Nephron progenitor cell (in vitro differentiated cells): Measurements from ENCODE around the gene PRKAG2.

Source experiments
- DNase-seq: peaks from one replicate; pipeline ENCODE4 v3.0.0; 2021
- H3K27ac Mint-ChIP-seq: 2 replicates; pipeline ENCODE4 v1.8.0; 2021; ENCODE audit warnings: mild to moderate bottlenecking, moderate library complexity, mixed read lengths
- H3K27me3 Mint-ChIP-seq: 2 replicates; pipeline ENCODE4 v1.8.0; 2021; ENCODE audit warnings: mild to moderate bottlenecking, low read depth, mixed read lengths; ENCODE audit not compliant: poor library complexity
- H3K36me3 Mint-ChIP-seq: 2 replicates; pipeline ENCODE4 v1.8.0; 2021; ENCODE audit warnings: low read depth, mixed read lengths
- H3K4me1 Mint-ChIP-seq: 2 replicates; pipeline ENCODE4 v1.8.0; 2021; ENCODE audit warnings: mixed read lengths
- H3K4me3 Mint-ChIP-seq: 2 replicates; pipeline ENCODE4 v1.8.0; 2021; ENCODE audit warnings: mild to moderate bottlenecking, moderate library complexity, mixed read lengths
- H3K9me3 Mint-ChIP-seq: 2 replicates; pipeline ENCODE4 v1.8.0; 2021; ENCODE audit warnings: mild to moderate bottlenecking, moderate library complexity, mixed read lengths
- TF ChIP-seq, protein P1 (sequence below): fragments of 200-600 bp; sonication (generic); IDR thresholded peaks from 2 replicates; pipeline ENCODE4 v1.5.0; 2021; ENCODE audit warnings: antibody characterized with exemption

Gene PRKAG2

DNA sequence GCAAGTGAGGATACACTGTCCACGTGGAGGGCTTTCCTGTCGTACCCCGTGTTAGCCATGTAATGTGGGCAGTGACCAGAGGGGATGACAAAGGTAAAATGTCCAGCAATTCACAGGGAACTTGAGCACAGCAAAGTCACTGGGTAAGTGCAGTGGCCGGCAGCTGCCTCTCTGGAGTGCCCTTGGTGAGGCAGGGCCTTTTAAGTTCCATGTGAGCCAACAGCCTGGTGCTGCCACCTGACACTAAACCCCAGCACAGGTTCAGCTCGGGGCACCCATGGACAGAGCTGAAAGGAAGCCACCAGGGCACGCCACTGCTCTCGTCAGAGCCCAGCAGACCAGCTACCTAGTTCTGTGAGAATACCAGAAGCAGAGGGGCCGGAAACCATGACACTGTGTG lies 168.3 kb downstream of the PRKAG2 start:
- Mint-ChIP-seq H3K4me1 (peaks cover 32% of the 10 kb centered on the region), H3K36me3 (no peaks in the 10 kb centered on the region), H3K4me3 (no peak overlapping the region), H3K9me3 (no peaks in the 10 kb centered on the region), H3K27ac (no peak overlapping the region), H3K27me3 (peaks cover 17% of the 10 kb centered on the region)
- DNase-seq: no peak
- TF ChIP-seq, protein P1, sequence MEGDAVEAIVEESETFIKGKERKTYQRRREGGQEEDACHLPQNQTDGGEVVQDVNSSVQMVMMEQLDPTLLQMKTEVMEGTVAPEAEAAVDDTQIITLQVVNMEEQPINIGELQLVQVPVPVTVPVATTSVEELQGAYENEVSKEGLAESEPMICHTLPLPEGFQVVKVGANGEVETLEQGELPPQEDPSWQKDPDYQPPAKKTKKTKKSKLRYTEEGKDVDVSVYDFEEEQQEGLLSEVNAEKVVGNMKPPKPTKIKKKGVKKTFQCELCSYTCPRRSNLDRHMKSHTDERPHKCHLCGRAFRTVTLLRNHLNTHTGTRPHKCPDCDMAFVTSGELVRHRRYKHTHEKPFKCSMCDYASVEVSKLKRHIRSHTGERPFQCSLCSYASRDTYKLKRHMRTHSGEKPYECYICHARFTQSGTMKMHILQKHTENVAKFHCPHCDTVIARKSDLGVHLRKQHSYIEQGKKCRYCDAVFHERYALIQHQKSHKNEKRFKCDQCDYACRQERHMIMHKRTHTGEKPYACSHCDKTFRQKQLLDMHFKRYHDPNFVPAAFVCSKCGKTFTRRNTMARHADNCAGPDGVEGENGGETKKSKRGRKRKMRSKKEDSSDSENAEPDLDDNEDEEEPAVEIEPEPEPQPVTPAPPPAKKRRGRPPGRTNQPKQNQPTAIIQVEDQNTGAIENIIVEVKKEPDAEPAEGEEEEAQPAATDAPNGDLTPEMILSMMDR: no peak

DNA sequence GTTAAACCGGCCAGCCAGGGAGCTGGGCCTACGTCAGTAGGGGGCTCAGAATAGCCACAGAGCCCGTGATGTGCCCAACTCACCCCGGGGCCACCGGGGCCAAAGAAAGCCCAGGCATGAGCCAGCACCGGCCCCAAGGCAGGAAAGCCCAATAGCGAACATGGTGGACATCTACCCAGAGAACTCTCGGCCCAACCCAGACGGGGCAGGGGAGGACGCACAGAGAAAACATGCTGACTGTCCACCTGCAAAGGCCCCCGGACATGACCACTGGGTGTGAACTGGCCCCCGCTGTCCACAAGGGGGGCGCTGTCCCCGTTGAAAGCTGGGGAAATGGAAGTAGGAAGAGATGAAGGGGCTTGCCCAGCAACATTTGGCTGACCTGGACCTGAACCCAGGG lies 169.2 kb downstream of the PRKAG2 start:
- Mint-ChIP-seq H3K4me3 (no peak overlapping the region), H3K4me1 (peaks cover 23% of the 10 kb centered on the region), H3K9me3 (no peaks in the 10 kb centered on the region), H3K27ac (no peak overlapping the region), H3K27me3 (peaks cover 19% of the 10 kb centered on the region), H3K36me3 (no peaks in the 10 kb centered on the region)
- TF ChIP-seq, protein P1: no peak
- DNase-seq: no peak

DNA sequence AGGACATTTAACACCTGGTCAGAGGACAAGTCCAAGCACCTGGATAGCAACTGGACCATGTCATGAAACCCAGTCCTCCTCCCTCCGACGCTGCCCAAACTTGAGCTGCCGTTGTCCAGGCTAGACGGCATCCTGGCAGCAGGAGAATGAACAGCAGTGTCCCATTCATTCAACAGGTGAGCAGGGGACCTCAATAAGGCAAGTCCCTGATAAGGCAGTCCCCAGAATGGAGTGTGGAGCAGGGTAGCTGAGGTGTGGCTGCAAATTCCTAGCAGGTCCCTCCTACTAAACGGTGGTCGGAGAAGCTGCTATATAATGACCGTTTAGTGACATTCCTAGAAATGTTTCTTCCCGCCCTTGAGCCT lies 169.8 kb downstream of the PRKAG2 start:
- Mint-ChIP-seq H3K27ac (no peak overlapping the region), H3K4me3 (no peak overlapping the region), H3K36me3 (no peaks in the 10 kb centered on the region), H3K27me3 (peaks cover 26% of the 10 kb centered on the region), H3K9me3 (no peaks in the 10 kb centered on the region), H3K4me1 (peaks cover 16% of the 10 kb centered on the region)
- DNase-seq: no peak
- TF ChIP-seq, protein P1: no peak

DNA sequence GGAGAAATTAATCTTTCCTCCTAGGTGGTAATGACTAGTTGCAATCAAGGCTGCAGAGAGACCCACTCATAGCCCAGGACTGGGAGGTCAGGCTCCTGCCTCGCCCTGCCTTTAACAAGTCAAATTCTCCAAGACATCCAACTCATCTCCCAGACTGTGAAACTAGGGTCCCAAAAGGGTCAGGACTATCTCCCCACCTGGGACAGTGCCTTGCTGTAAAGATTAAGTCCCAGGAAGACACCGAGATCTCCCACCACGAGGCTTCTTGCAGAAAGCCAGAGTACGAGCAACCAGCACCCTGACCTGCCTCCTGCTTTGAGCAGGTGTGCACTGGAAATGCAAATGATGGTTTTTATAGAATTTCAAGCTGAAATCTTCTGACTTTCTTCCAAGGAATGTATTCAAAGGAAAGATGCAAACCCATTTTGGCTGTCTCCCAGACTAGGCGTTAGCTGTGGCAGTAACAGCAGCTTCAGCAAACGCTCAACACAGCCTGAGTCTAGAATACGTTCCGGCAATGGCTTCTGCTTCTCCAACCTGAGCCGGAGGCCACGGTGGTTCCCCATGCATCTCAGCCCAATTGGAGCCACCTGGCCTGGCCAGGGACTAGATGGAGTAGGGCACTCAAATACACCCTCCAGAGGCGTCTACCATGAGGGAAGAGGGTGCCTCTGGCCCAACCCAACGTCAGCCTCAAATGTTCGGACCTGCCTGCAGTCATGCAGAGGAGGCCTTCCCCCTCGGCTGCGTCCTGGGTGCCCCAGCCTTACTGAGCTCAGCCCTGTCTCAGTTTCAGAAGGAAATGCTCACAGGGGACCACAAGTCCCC lies 170.4 kb downstream of the PRKAG2 start:
- peaks cover 15% of the 10 kb centered on the region for H3K4me1 Mint-ChIP-seq
- no peak overlapping the region for H3K4me3 Mint-ChIP-seq
- H3K27me3 Mint-ChIP-seq: peaks cover 28% of the 10 kb centered on the region
- H3K9me3 Mint-ChIP-seq: no peaks in the 10 kb centered on the region
- no peak for DNase-seq
- TF ChIP-seq, protein P1: no peak
- H3K36me3 Mint-ChIP-seq: no peaks in the 10 kb centered on the region
- no peak overlapping the region for H3K27ac Mint-ChIP-seq

DNA sequence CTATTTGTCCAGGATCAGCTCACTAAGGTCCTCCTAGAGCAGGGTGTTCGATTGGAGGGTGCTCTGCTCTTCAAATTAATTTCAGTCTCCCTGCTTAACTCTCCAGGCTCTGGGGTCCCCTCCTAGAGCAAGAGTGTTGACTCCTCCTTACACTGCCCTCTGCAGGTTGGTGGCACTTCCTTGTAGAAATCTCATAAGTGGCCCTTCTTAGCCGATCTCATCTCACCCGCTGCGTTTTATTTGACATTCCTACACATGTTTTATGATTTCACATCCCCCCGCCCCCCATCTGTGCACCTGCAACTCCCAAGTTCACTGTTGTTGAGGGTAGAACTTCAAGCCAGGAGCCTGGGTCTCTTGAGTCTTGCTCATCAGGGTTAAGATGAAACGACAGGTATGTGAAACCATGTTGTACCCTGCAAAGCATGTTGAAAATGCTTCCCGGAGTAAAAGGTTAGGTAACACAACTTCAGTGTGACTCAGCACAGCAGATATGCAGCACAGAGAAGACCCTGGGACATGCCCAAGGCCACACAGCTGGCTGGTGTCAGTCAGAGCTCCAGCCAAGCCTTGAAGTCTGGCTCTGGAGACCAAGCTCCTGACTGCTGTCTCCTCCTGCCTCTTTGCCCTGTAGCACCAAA lies 171.2 kb downstream of the PRKAG2 start:
- DNase-seq: peak; percentile 45
- Mint-ChIP-seq H3K27me3 (peaks cover 28% of the 10 kb centered on the region), H3K27ac (no peak overlapping the region), H3K4me1 (peaks cover 21% of the 10 kb centered on the region), H3K9me3 (no peaks in the 10 kb centered on the region), H3K4me3 (peak overlapping the region; percentile 13), H3K36me3 (no peaks in the 10 kb centered on the region)
- TF ChIP-seq, protein P1: peak; percentile 45
